Esophagus muscularis mucosa (tissue), 3 donors: Measurements from ENCODE around the gene CDKN2C.

Experiments used
- POLR2A ChIP-seq: fragments of 450-650 bp; IDR thresholded peaks from one replicate; pipeline ENCODE4 v1.6.1; 2017; ENCODE audit warnings: antibody characterized with exemption, moderate library complexity, mild to moderate bottlenecking, low read depth
- TF ChIP-seq, protein P1 (sequence below), 3 experiments: fragments of 200-600 bp in 2 of 3; fragments of 450-650 bp in 1 of 3; sonication (generic) in 2 of 3; IDR thresholded peaks; one replicate each; pipeline ENCODE4 v1.5.1; 2017 to 2019; ENCODE audit warnings: antibody characterized with exemption in 3 of 3, mild to moderate bottlenecking in 2 of 3, moderate library complexity in 1 of 3

DNA sequence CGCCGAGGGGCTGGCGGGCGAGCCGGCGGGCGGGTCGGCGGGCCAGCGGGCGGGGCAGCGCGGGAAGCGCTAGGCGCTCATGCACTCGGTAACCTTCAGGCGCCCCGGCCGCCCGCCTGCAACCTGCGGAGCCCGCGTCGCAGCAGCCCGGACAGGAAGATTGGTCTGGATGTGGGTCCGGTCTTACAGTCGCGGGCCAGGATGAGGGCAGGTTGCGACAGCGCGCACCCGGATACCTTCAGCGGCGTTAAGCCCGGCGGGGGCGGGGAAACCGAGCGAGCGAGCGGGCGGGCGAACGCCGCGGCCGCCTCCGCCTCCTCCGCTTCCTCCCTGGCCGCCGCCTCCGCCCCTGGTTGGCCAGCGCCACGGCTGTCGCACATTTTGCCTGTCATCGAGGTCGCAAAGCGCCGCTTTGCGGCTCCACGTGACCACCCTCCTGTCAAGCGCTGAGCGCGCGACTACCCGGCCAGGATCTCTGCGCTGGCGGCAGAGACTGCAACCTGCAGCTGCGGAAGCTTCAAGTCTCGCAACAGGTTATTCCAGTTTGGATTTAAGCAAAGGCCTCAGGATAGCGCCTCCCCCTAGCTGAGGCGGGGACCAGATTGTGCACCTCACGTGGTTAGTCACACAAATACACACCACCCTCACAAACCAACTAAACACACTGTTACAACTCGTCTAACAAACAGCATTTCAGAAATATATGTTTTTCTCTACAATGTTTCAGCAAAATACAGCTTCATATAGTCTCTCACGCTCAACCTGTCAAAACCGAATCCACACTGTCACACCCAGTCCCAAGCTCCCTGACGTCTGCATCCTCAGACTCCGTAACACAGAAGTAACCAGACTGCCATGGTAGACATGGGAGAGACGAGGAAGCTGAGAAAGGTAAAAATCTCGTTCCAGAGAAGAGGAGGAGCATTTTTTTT lies 9.9 kb upstream of the CDKN2C start, which contains the start of gene FAF1:
- TF ChIP-seq, protein P1, sequence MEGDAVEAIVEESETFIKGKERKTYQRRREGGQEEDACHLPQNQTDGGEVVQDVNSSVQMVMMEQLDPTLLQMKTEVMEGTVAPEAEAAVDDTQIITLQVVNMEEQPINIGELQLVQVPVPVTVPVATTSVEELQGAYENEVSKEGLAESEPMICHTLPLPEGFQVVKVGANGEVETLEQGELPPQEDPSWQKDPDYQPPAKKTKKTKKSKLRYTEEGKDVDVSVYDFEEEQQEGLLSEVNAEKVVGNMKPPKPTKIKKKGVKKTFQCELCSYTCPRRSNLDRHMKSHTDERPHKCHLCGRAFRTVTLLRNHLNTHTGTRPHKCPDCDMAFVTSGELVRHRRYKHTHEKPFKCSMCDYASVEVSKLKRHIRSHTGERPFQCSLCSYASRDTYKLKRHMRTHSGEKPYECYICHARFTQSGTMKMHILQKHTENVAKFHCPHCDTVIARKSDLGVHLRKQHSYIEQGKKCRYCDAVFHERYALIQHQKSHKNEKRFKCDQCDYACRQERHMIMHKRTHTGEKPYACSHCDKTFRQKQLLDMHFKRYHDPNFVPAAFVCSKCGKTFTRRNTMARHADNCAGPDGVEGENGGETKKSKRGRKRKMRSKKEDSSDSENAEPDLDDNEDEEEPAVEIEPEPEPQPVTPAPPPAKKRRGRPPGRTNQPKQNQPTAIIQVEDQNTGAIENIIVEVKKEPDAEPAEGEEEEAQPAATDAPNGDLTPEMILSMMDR (IDR thresholded peaks at IDR 0.05): peak; percentile 25 to 32 (median 31)
- TF ChIP-seq POLR2A: peak; percentile 92
